Endothelial cell of umbilical vein (primary cell): ENCODE results near the gene FRYL.

Experiments
- CTCF ChIP-seq, 2 donors: IDR thresholded peaks; 1 replicate in 1 of 2; 2 replicates in 1 of 2; pipeline ENCODE4 v1.5.1; 2011; ENCODE audit warnings: low read length in 2 of 2, mild to moderate bottlenecking in 2 of 2, moderate library complexity in 2 of 2, control low read depth in 1 of 2, inconsistent platforms in 1 of 2, low read depth in 1 of 2; ENCODE audit not compliant: insufficient read depth in 1 of 2; ENCODE audit errors: extremely low read depth in 1 of 2
- POLR2A ChIP-seq: IDR thresholded peaks from 2 replicates; pipeline ENCODE4 v1.6.1; 2012; ENCODE audit warnings: low read depth, mild to moderate bottlenecking, control low read depth, low read length

- TF ChIP-seq POLR2A, result no peak
- no peak for TF ChIP-seq CTCF (IDR thresholded peaks at IDR 0.05; ENCODE audit: extremely low read depth in 1 of 2, insufficient read depth in 1 of 2, low read depth in 1 of 2, low read length in 2 of 2)
These were observed 86.1 kb downstream of the FRYL start for GRCh38 chr4:48693856-48694574.
